CD4-positive, alpha-beta T cell treated with Interleukin-15 for 1 hour (primary cell): Measurements from ENCODE around the gene SH3RF3.
A peak's percentile ranks its signal among the peaks of the same experiment; 100 is the strongest.

ENCODE experiments used
- DNase-seq: peaks from one replicate; pipeline ENCODE4 v3.0.0-alpha.2; 2020

Gene SH3RF3

GRCh38 chr2:109141006-109141600, 12.1 kb downstream of the SH3RF3 start:
- DNase-seq, result no peak

- DNase-seq, result no peak
These were observed 12.8 kb downstream of the SH3RF3 start for GRCh38 chr2:109141727-109142283.

GRCh38 chr2:109142416-109143210, 13.6 kb downstream of the SH3RF3 start:
- no peak for DNase-seq

- DNase-seq, result peak; percentile 37
These were observed 14.5 kb downstream of the SH3RF3 start for GRCh38 chr2:109143214-109144187.

- peak; percentile 45 for DNase-seq
These were observed 15.3 kb downstream of the SH3RF3 start for GRCh38 chr2:109144271-109144670.

- no peak for DNase-seq
These were observed 15.7 kb downstream of the SH3RF3 start for GRCh38 chr2:109144721-109145120.

GRCh38 chr2:109145286-109145685, 16.3 kb downstream of the SH3RF3 start:
- DNase-seq, result no peak

GRCh38 chr2:109147405-109147804, 18.4 kb downstream of the SH3RF3 start:
- DNase-seq, result no peak

- no peak for DNase-seq
These were observed 19.2 kb downstream of the SH3RF3 start for GRCh38 chr2:109148117-109148746.

GRCh38 chr2:109148991-109149645, 20.1 kb downstream of the SH3RF3 start:
- DNase-seq, result no peak

GRCh38 chr2:109150559-109150958, 21.6 kb downstream of the SH3RF3 start:
- DNase-seq, result no peak

- DNase-seq, result no peak
These were observed 22.5 kb downstream of the SH3RF3 start for GRCh38 chr2:109151519-109151918.

GRCh38 chr2:109153005-109153784, 24.2 kb downstream of the SH3RF3 start:
- no peak for DNase-seq

GRCh38 chr2:109153807-109154206, 24.8 kb downstream of the SH3RF3 start:
- DNase-seq, result no peak

GRCh38 chr2:109154226-109154625, 25.2 kb downstream of the SH3RF3 start:
- no peak for DNase-seq

- DNase-seq, result no peak
These were observed 26.8 kb downstream of the SH3RF3 start for GRCh38 chr2:109155553-109156451.

- DNase-seq, result no peak
These were observed 28.6 kb downstream of the SH3RF3 start for GRCh38 chr2:109157563-109158105.

- no peak for DNase-seq
These were observed 29.2 kb downstream of the SH3RF3 start for GRCh38 chr2:109158237-109158636.

- DNase-seq, result no peak
These were observed 30.1 kb downstream of the SH3RF3 start for GRCh38 chr2:109159096-109159495.
